HG02571 (cell line): ENCODE data around the gene WNT1.

ENCODE experiments used
- ATAC-seq: cut with Tn5 transposase; IDR thresholded peaks from one replicate; pipeline ENCODE4 v1.9.1; 2021; ENCODE audit warnings: mild to moderate bottlenecking, moderate library complexity; ENCODE audit not compliant: unreplicated experiment

Gene WNT1

GRCh38 chr12:48999371-49000131, 21.4 kb downstream of the WNT1 start, which contains the start of gene DDN:
DDN (minus strand) TSS chr12:48999375; CDS start chr12:48999287, 88 bp downstream.
- ATAC-seq, result no peak

DNA sequence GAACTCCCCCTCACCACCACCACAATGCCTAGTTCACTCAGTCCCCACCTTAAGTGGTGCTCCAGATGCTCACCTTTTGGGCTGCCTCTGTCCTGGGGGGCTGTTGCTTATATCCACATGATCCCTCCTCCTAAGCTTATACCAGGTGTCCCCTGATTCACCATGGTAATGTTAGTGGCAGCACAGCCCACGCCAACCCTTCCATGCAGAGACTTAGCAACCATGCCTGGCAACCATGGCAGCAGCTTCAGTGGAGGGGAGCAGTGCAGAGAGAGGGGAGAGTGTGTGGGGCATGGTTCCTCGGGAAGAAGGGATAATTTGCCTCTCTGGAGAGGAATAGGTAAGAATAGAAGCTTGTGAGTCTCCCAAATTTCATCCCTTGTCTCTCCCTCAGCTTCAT, 22.2 kb downstream of the WNT1 start:
- no peak for ATAC-seq

- no peak for ATAC-seq
These were observed 30.8 kb downstream of the WNT1 start for GRCh38 chr12:49008943-49009342.

GRCh38 chr12:49010092-49010668, 32.1 kb downstream of the WNT1 start:
- no peak for ATAC-seq

DNA sequence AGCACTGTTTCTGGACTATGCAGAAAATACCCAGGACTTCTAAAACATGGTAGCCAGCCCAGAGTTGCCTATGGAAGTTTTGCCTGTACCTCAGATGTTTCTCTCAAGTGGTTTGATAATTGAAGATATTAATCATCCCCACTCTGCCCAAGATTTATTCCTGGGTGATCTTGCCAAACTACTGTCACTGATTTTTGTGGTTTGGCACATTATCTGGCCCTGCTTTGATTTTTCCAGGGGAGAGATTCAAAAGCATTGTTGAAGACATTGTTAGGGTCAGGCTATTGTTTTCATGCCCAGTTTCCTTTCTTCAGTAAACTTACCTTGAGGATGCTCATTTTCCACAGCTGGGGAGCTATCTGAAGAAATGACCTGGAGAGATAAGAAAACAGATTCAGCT, 34.6 kb downstream of the WNT1 start:
- no peak for ATAC-seq

- no peak for ATAC-seq
These were observed 35.3 kb downstream of the WNT1 start for GRCh38 chr12:49013428-49013827.

GRCh38 chr12:49014547-49014946, 36.4 kb downstream of the WNT1 start:
- no peak for ATAC-seq

DNA sequence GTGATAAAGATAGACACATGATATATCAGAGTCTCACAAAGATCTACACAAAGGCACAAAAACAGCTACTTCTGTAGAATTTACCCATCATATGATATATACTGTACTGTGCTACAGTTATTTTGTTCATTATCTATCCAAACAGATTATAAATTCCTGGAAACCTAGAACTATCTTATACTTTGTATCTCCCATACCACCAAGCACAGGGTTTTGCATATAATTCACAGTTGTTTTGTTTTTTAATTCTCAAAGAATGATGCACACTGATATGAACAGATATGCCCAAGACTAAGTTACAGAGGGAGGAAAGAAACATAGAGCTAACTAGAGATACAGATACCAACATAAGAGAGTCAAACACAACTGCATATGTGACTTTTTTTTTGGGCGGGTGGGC, 37.1 kb downstream of the WNT1 start:
- ATAC-seq, result no peak

DNA sequence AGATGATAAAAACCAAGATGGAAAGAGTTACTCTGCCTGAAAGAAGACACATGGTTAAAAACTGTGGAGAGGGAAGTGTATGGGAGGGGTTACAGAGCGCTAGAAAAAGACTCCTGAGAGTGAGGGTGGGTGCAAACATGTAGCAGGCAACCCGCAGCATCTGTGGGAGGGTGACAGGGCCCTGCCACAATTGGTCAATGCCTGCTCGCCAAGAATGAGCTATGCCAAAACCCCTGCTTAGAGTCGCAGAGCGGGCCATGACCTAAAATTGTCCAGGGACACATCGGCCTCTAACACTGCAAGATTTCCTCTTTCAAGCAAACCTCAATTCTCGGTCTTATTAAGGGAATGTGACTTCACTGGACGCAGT, 39.8 kb downstream of the WNT1 start:
- no peak for ATAC-seq

GRCh38 chr12:49018261-49019119, 40.4 kb downstream of the WNT1 start, which contains the start of gene PRKAG1:
PRKAG1 (minus strand) TSS chr12:49018776; CDS start chr12:49018740, 36 bp downstream.
- peak; percentile 88 for ATAC-seq

GRCh38 chr12:49019120-49019430, 41.0 kb downstream of the WNT1 start:
- ATAC-seq, result no peak

GRCh38 chr12:49019443-49020324, 41.6 kb downstream of the WNT1 start:
- no peak for ATAC-seq

DNA sequence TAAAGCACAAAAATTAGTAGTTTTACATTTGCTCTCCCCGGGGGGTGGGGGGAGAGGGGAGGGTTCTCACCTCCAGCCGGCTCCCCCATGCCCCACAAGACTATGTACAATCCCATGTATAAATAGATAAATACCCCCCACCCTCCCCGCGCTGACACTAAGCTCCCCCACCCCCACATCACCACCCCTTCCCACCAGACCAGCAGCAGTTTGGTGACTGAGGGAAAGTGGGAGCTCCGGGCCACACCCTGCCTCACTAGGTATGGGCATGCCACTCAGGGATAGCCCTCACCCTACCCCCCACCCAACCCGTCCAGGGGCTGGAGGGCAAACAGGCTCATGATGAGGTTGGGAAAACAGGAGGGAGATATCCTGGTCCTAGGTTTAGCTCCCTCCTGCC, 42.3 kb downstream of the WNT1 start:
- no peak for ATAC-seq

DNA sequence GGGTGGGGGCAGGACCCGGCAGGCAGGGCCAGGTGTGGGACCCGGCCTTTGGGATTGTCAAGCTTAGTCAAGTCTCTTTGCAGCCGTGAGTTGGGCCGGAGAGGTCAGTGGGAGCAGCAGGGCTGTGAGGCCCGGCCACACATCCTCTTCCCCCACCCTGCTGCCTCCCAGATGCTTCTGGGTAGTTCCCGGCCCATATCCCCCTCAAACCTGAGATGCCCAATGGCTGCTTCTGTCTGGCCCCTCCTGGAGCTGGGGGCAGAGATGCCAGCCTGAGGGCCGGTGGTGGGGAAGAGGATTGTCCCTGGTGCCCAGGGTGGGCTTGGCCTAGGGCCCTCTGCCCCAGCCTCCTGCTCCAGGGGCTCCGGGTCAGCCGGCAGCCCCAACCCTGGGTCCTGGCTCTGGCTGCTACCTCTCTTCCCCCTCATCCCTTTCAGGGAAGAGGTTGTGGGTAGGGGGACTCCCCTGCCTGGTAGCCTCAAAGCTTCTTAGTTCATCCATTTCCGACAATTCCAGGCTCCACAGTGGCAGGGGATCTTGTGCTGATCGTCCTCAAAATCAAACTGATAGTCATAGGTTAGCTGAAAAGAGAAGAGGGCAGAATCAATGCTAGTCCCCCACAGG, 43.3 kb downstream of the WNT1 start:
- no peak for ATAC-seq

DNA sequence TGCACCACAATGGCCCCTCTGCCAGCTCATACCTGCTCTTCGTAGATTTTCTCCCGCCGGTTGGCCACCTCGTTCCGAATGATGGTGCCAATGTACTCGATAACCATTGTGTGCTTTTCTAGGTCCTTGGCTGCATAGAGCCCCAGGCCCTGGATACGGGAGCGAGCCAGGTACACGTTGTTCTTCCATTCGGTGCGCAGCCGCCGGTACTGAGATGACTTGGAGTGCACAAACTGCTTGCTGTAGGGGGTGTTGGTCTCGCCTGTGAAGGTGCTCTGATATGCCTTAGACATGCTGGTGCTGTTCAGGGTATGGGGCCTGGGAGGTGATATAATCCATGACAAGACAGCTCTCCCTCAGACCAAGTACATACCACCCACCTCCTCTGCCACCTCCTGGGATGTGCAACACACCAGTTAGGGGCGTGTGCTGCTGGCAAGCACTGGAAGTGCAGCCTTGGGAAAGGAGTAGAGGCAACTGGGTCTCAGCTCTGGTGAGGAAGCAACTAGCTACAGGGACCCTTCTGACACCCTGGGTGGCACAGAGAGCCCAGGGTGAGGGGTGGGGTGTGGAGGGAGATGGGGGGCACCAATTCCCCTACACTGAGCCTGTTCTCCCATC, 44.5 kb downstream of the WNT1 start:
- no peak for ATAC-seq

GRCh38 chr12:49023812-49024211, 45.7 kb downstream of the WNT1 start:
- ATAC-seq, result no peak

DNA sequence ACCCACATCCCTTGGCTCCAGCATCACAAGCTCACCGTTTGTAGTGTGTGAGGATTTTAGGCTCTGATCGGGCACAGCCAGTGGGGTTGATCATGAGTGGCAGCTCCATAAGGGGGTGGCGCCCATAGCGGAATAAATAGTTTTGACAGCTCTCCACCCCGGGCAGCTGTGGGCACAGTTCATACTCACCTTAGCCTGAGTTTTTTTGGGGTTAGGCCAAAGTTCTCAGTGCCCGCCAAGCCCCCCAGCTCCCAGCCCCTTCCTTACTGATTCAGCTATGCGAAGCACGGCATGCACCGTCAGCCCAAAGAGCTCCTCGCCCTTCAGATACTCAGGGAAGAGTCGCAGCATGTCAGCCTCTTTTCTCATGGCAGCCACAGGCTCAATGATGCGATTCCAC, 46.4 kb downstream of the WNT1 start:
- no peak for ATAC-seq

GRCh38 chr12:49025463-49025862, 47.3 kb downstream of the WNT1 start:
- ATAC-seq, result no peak

- no peak for ATAC-seq
These were observed 48.0 kb downstream of the WNT1 start for GRCh38 chr12:49026101-49026500.
